ENCODE results near the gene MRAP2. TPM values are rescaled to one million over a fixed set of nuclear protein-coding genes. Genes with fewer than 3 reads are reported as not detected.

MRAP2 gene, protein sequence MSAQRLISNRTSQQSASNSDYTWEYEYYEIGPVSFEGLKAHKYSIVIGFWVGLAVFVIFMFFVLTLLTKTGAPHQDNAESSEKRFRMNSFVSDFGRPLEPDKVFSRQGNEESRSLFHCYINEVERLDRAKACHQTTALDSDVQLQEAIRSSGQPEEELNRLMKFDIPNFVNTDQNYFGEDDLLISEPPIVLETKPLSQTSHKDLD
- 0.18 and 0.67 TPM in 2 replicates for total RNA-seq (2014; rRNA removed; shearing (Covaris generic))
- 0.41 and 0.54 TPM in 2 replicates for polyA plus RNA-seq (2015; cell fraction: cytosol; rRNA removed)
- polyA plus RNA-seq (2015; cell fraction: nucleus; rRNA removed): not detected in 2 replicates

DNA sequence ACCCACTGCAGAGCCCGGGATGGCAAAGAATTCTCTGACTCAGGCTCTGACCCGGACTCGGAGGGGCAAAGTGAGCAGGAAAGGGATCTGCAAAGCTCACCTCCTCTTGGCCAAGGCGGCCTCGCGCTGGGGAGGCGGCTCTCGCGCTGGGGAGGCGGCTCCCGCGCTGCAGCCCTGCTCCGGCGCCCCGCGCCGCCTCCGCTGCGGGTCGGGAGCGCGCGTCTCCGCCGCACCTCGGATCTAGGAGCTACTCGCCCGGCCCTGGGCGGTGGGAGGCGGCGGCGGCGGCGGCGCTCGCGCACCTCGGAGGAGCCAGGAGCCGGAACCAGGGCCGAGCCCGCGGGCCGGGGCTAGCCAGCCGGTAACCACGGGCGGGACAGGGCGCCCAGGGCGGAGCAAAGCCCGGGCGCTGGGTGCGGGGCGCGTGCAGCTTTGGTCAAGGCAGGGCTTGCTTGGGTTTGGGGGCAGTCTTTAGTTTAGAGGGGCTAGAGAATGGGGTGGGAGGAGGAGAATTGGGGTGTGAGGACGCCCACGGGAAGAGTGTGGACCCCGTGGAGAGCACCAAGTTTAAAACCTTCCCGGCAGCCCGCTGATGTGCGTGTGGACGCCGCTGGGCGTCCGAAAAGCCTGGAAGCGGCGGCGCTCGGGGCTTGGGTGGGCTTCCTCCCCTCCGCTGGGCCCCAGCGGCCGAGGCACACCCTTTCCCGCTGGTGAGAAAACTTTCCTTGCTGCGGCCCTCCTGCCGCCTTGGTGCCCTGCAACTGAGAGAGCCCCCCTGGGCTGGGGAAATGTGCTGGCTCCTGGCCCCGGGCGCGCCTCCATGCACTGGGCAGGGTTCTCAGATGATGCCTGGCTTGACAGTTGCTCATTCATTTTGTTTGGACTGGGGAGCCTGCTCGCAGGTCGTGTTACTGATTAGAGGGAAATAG lies at the start of gene MRAP2:
TSS of gene MRAP2 (plus strand) at position 250 of the 929 bp plus-strand sequence. CDS start 21,547 bp downstream, outside the sequence.
- DNase-seq (ENCODE audit: low read depth, low spot score): peak; percentile 1
- in situ Hi-C loops (cut with HindIII; ENCODE audit: low pct_unique_long_range_greater_than_20kb, low sequenced_read_pairs): no loop called here

GRCh38 chr6:83984411-83984810 lies 49.2 kb upstream of the MRAP2 start:
- DNase-seq (ENCODE audit: low read depth, low spot score): no peak
- in situ Hi-C loops (cut with HindIII; ENCODE audit: low pct_unique_long_range_greater_than_20kb, low sequenced_read_pairs): no loop called here

- in situ Hi-C loops (cut with HindIII; ENCODE audit: low pct_unique_long_range_greater_than_20kb, low sequenced_read_pairs): no loop called here
Observed at GRCh38 chr6:83985308-83985713, 48.3 kb upstream of the MRAP2 start.

DNA sequence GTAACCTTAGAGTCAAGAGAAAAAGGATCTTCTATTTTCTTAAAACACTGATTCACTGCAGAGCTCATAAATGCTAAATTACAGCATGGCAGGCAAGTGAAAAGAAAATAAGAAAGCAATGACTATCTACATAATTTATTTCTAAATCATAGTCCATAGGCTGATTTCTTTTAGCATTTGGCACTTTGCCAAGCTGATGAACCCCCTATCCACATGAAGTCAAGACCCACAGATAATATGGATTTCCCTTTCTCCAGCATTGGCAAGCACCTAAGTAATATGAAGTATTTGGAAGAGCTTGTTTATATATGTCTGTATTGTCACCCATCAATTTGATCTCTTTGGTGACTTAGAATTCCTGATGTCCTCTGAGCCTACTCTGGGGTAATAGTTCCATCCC lies 47.9 kb upstream of the MRAP2 start:
- in situ Hi-C loops (cut with HindIII; ENCODE audit: low pct_unique_long_range_greater_than_20kb, low sequenced_read_pairs): no loop called here
- no peak for DNase-seq (ENCODE audit: low read depth, low spot score)

More at GRCh38 chr6:83985308-83985713, 48.3 kb upstream of the MRAP2 start:
- no peak for DNase-seq (ENCODE audit: low read depth, low spot score)

DNA sequence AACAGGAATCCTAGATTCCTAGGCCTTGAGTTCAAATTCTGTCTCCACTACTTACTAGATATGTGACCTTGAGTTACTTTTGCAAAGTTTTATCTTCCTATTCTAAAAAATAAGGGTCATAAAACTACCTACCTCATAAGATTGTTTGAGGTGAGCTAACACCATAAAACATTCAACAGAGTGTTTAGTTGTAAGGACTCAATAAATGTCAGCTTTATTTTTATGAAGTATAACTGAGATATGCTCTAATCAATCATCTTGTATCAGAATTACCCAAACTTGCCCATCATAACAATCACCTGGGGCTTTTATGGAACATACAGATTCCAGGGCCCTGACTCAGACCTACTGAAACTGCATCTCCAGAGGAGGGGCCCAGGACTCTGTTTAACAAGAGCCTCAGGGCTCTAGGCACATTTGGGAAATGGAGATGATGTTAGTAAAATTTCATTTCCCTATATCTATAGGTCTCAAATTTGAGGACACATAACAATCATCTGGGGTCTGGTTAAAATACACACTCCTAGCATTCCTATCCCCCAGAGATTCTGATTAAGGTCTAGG lies 35.5 kb upstream of the MRAP2 start:
- in situ Hi-C loops (cut with HindIII; ENCODE audit: low pct_unique_long_range_greater_than_20kb, low sequenced_read_pairs): no loop called here
- DNase-seq (ENCODE audit: low read depth, low spot score): no peak

DNA sequence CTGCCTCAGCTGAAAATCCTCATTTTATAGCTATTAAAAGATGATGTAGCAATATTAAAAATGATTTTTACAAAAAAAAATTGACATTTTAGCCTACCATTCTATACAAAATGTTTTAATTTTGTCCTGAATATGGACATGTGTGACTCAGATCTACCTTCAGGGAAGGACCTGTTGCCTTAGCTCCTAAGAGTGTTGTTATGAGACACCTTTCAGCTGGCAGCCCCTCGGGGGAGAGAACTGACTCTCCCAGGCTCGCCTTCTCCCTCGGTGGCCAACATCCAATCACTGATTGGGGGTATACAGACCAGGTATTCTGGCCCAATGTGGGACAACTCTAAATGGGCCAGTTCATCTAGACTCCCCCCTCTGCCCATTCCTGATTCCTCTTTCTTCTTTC lies 32.5 kb upstream of the MRAP2 start:
- no peak for DNase-seq (ENCODE audit: low read depth, low spot score)
- in situ Hi-C loops (cut with HindIII; ENCODE audit: low pct_unique_long_range_greater_than_20kb, low sequenced_read_pairs): no loop called here

DNA sequence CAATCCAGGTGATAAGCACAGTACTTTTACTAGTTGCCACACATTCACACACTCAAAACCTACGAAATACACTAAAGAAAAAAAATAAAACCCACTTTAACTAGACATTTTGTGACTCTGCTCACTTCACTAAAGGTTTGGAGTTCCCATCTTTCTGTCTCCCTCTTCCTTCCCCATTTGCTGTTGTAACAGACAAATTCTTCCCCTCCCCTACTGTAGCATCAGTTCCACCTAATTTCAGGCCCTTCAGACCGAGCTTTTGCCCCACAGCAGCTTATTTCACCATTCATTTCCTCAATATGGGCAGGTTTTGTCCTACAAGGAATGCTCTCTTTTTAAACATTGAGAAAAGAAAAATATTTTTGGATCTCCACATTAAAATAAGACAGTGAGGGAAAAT lies 31.3 kb upstream of the MRAP2 start:
- in situ Hi-C loops (cut with HindIII; ENCODE audit: low pct_unique_long_range_greater_than_20kb, low sequenced_read_pairs): no loop called here
- DNase-seq (ENCODE audit: low read depth, low spot score): no peak

DNA sequence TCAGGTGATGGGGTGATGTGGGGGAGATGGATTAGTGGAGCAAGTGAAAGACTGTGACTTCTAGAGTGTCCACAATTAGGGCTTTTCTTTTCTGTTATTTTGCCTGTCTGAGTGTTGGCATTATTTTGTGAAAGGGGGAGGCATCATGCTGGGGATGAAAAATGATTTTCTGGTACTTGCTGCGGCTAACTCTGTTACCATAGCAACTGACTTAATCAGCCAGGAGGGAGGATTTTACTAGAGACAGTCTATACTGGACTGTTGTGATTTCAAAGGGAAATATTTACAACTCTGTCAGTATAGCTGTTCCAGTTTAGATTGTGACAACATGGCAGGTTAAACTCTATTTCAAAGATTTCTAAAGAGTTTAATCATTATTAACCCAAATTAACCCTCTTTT lies 30.4 kb upstream of the MRAP2 start:
- no peak for DNase-seq (ENCODE audit: low read depth, low spot score)
- in situ Hi-C loops (cut with HindIII; ENCODE audit: low pct_unique_long_range_greater_than_20kb, low sequenced_read_pairs): no loop called here

- in situ Hi-C loops (cut with HindIII; ENCODE audit: low pct_unique_long_range_greater_than_20kb, low sequenced_read_pairs): no loop called here
- DNase-seq (ENCODE audit: low read depth, low spot score): no peak
Observed at GRCh38 chr6:84003654-84004053, 29.9 kb upstream of the MRAP2 start.

DNA sequence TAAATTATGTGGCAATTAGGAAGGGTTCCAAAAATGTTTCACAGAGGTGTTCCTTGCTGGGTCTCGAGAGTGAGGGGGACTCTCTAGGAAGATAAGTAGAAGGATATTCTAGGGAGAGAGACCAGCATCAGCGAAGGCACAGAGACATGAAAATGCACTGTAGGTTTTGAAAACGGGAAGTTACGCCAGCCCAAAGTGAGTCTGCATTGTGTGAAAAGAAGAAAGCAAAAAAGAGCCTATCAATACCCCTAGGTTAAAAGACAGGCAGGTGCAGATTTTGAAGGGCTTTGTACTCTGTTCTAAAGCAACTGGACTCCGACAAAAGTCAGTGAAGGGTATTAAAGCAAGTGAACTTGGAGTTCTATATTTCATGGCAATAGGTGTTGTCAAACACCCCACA lies 25.7 kb upstream of the MRAP2 start:
- in situ Hi-C loops (cut with HindIII; ENCODE audit: low pct_unique_long_range_greater_than_20kb, low sequenced_read_pairs): no loop called here
- DNase-seq (ENCODE audit: low read depth, low spot score): no peak

DNA sequence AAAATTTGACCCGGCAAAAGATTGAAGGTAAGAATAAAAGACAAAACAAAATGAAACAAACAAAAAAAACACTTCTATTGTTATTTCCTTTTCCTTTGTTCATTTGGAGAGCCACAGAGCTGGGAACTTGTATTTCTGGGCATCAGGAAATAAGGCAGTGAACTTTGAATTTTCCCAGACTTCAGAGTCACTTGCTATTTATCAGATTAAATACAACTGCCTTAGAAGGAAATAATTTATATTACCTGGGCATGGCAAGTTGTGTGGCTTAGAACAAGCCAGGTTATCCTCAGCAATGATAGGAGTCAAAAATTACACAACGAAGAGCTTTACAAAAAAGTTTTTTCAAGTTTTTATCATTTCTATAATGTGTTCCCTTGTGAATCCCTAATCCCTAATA lies 20.2 kb upstream of the MRAP2 start:
- no peak for DNase-seq (ENCODE audit: low read depth, low spot score)
- in situ Hi-C loops (cut with HindIII; ENCODE audit: low pct_unique_long_range_greater_than_20kb, low sequenced_read_pairs): no loop called here

DNA sequence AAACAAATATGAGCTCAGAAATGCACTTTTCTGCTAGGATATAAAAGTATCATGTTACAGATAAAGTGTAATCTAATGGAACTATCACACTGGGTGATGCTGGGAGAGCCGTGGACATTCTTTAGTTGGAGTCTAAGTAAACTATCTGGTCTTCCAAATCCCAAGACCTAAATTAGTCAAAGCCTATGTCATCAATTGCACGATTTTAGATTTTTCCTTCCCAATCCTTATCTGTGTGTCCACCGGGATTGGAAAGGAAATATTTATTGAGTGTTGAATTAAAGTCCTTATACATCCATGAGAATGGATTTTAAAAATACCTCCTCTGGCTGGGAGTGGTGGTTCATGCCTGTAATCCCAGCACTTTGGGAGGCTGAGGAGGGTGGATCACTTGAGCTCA lies 19.6 kb upstream of the MRAP2 start:
- in situ Hi-C loops (cut with HindIII; ENCODE audit: low pct_unique_long_range_greater_than_20kb, low sequenced_read_pairs): no loop called here
- DNase-seq (ENCODE audit: low read depth, low spot score): no peak

DNA sequence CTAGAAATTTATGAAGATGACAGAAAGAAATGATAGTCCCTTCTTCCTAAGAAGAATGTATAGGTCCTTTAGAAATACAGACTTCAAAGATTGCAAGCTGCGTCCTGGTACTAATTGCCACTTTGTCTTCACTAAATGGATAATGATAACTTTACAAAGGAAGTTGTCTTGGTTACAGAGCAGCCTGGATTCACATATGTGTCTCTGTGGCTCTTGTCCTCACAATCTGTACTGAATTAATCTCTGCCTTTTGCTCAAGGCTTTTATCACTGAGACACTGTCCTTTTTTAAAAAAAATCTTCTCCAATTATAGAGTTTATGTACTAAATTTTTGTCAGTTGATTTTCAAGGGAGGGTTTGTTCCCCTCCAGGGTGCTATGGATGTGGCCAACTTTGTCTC lies 17.5 kb upstream of the MRAP2 start:
- no peak for DNase-seq (ENCODE audit: low read depth, low spot score)
- in situ Hi-C loops (cut with HindIII; ENCODE audit: low pct_unique_long_range_greater_than_20kb, low sequenced_read_pairs): no loop called here

- in situ Hi-C loops (cut with HindIII; ENCODE audit: low pct_unique_long_range_greater_than_20kb, low sequenced_read_pairs): no loop called here
- no peak for DNase-seq (ENCODE audit: low read depth, low spot score)
Observed at GRCh38 chr6:84017709-84018452, 15.7 kb upstream of the MRAP2 start.

GRCh38 chr6:84018453-84019061 lies 15.0 kb upstream of the MRAP2 start:
- DNase-seq (ENCODE audit: low read depth, low spot score): no peak
- in situ Hi-C loops (cut with HindIII; ENCODE audit: low pct_unique_long_range_greater_than_20kb, low sequenced_read_pairs): no loop called here

DNA sequence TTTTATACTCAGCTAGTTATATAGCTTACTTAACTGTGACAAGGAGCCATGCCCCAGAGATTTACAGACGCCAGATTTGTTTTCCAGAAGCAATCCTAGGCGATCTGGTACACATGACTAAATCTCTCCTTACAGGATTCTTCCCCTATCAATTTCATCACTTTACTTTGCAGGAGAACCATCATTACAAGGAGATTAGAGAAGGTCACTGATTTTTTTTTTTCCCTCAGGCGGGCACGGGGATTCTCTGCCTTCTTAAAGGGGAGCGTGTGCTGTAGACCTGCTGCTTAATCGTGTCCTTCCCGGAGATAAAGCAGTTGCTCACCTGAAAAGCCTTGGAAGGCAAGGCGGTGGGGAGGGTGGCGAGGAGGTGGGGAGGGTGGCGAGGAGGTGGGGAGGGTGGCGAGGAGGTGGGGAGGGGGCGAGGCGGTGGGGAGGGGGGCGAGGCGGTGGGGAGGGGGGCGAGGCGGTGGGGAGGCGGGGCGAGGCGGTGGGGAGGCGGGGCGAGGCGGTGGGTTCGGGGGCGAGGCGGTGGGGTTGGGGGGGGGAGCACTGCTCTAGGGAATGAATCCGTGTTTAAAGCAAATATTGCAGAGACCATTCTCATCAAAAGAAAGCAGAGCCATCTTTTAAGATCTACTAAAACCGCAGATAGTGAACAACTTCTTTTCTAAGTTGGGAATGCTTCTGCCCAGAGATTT lies 14.3 kb upstream of the MRAP2 start:
- in situ Hi-C loops (cut with HindIII; ENCODE audit: low pct_unique_long_range_greater_than_20kb, low sequenced_read_pairs): no loop called here
- no peak for DNase-seq (ENCODE audit: low read depth, low spot score)

GRCh38 chr6:84019842-84020211 lies 13.7 kb upstream of the MRAP2 start:
- no peak for DNase-seq (ENCODE audit: low read depth, low spot score)
- in situ Hi-C loops (cut with HindIII; ENCODE audit: low pct_unique_long_range_greater_than_20kb, low sequenced_read_pairs): no loop called here
